Activated CD8-positive, alpha-beta memory T cell treated with anti-CD3 and anti-CD28 coated beads for 4 hours (primary cell): Measurements from ENCODE around the gene CNTNAP2.
"Not testable (repeated sequence)": the region's sequence is repeated elsewhere in the genome, so short reads cannot be mapped to it uniquely, and the experiment has no call there.

Source experiments
- DNase-seq, 2 donors: peaks; one replicate each; pipeline ENCODE4 v3.0.0-alpha.2; 2020; ENCODE audit warnings: low read depth in 2 of 2

Gene CNTNAP2

GRCh38 chr7:148436135-148436534, 2319.5 kb downstream of the CNTNAP2 start:
- no peak for DNase-seq

- DNase-seq: no peak
Measured at GRCh38 chr7:148436571-148436970, 2320.0 kb downstream of the CNTNAP2 start.

GRCh38 chr7:148437043-148437442, 2320.4 kb downstream of the CNTNAP2 start:
- DNase-seq: no peak

GRCh38 chr7:148442141-148442655, 2325.6 kb downstream of the CNTNAP2 start:
- no peak for DNase-seq

GRCh38 chr7:148442933-148443332, 2326.3 kb downstream of the CNTNAP2 start:
- DNase-seq: no peak

GRCh38 chr7:148445260-148446044, 2328.9 kb downstream of the CNTNAP2 start:
- no peak for DNase-seq

GRCh38 chr7:148447221-148447849, 2330.7 kb downstream of the CNTNAP2 start:
- no peak for DNase-seq

- DNase-seq: not testable (repeated sequence)
Measured at GRCh38 chr7:148451526-148451925, 2334.9 kb downstream of the CNTNAP2 start.

GRCh38 chr7:148456351-148456750, 2339.8 kb downstream of the CNTNAP2 start:
- no peak for DNase-seq

- no peak for DNase-seq
Measured at GRCh38 chr7:148457310-148457921, 2340.8 kb downstream of the CNTNAP2 start.

GRCh38 chr7:148458263-148458662, 2341.7 kb downstream of the CNTNAP2 start:
- DNase-seq: no peak

- DNase-seq: no peak
Measured at GRCh38 chr7:148461392-148462179, 2345.0 kb downstream of the CNTNAP2 start.

- not testable (repeated sequence) for DNase-seq
Measured at GRCh38 chr7:148462774-148463173, 2346.2 kb downstream of the CNTNAP2 start.

GRCh38 chr7:148463210-148463609, 2346.6 kb downstream of the CNTNAP2 start:
- DNase-seq: no peak

GRCh38 chr7:148464947-148465346, 2348.3 kb downstream of the CNTNAP2 start:
- no peak for DNase-seq

- not testable (repeated sequence) for DNase-seq
Measured at GRCh38 chr7:148465441-148465840, 2348.8 kb downstream of the CNTNAP2 start.

GRCh38 chr7:148466120-148466519, 2349.5 kb downstream of the CNTNAP2 start:
- DNase-seq: no peak

GRCh38 chr7:148468700-148469098, 2352.1 kb downstream of the CNTNAP2 start:
- no peak for DNase-seq
